ENCODE results near the gene FBXL19.
A peak's percentile ranks its signal among the peaks of the same experiment; 100 is the strongest.

Gene FBXL19

GRCh38 chr16:30967795-30968194 is 44.4 kb downstream of the FBXL19 start:
- no peak for DNase-seq

DNA sequence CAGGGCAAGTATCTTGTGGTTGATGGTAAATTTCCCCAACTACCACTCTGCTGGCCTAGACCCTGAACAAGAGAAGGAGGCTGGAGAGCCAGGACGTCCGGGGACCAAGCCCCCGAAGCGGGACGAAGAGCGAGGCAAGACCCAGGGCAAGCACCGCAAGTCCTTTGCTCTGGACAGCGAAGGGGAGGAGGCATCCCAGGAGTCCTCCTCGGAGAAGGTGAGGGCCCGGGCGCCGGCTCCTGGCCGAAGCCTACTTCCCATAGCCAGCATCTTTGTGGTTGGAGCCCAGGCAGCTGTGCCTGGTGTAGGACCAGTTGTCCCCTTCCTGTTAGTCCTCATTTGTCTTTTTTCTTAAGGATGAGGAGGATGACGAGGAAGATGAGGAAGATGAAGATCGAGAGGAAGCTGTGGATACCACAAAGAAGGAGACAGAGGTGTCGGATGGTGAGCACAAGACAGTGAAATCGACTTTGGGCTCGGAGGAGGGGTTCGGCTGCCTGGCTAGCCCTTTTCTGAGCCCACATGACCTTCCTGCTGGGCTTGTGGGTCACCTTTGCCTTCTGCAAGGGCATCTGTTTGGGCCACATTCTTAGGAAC is 46.0 kb downstream of the FBXL19 start:
- DNase-seq: no peak

- no peak for DNase-seq
These were observed 47.9 kb downstream of the FBXL19 start for GRCh38 chr16:30971298-30971697.

- no peak for DNase-seq
These were observed 49.5 kb downstream of the FBXL19 start for GRCh38 chr16:30972872-30973271.

GRCh38 chr16:30974348-30974747 is 51.0 kb downstream of the FBXL19 start:
- DNase-seq: no peak

DNA sequence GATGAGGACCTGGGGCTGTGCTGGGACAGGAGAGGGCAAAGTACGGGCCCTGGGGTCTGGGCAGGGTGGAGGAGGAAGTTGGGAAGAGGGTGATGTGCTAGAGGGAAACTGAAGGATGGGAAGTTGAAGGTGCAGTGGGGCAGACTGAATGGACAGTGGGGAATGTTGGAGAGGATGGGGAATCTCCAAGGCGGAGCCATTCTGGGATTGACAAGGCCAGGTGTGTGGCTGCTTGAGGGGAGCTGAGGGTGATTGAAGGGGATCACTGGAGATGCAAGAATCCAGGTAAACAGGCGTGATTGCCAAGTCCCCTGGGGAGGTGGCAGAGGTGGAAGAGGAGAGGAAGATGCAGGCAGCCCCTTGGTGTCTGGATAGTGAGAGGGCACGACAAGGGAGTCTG is 53.1 kb downstream of the FBXL19 start:
- DNase-seq: no peak

GRCh38 chr16:30977502-30977901 is 54.1 kb downstream of the FBXL19 start:
- no peak for DNase-seq

DNA sequence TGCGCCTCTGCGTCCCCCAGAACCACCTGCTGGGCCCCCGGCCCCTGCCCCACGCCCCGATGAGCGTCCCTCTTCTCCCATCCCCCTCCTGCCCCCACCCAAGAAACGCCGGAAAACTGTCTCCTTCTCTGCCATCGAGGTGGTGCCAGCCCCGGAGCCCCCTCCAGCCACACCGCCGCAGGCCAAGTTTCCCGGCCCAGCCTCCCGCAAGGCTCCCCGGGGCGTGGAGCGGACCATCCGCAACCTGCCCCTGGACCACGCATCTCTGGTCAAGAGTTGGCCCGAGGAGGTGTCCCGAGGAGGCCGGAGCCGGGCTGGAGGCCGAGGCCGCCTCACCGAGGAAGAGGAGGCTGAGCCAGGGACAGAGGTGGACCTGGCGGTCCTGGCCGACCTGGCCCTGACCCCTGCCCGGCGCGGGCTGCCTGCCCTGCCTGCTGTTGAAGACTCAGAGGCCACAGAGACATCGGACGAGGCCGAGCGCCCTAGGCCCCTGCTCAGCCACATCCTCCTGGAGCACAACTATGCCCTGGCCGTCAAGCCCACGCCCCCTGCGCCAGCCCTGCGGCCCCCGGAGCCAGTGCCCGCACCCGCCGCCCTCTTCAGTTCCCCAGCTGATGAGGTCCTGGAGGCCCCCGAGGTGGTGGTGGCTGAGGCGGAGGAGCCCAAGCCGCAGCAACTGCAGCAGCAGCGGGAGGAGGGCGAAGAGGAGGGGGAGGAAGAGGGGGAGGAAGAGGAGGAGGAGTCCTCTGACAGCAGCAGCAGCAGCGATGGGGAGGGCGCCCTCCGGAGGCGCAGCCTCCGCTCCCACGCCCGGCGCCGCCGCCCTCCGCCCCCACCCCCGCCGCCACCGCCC is 56.0 kb downstream of the FBXL19 start:
- DNase-seq: no peak

GRCh38 chr16:30980023-30980371 is 56.6 kb downstream of the FBXL19 start:
- DNase-seq: no peak

- no peak for DNase-seq
These were observed 57.1 kb downstream of the FBXL19 start for GRCh38 chr16:30980434-30980833.

DNA sequence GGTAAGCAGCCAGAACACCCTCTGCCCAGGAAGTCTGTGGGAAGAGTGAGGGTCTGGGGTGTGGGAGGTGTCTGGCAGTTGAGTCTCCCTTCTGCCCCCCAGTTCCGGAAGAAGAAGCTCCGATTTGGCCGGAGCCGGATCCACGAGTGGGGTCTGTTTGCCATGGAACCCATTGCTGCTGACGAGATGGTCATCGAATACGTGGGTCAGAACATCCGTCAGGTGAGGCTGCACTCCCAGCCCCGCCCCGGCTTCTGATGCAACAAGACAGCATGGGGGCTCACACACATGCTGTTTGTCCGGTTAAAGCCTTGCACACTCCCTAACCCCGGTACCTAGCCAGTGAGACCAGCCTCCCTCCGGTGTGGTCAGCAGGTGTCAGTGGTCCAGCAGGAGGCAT is 57.6 kb downstream of the FBXL19 start:
- DNase-seq: no peak

- DNase-seq: no peak
These were observed 59.3 kb downstream of the FBXL19 start for GRCh38 chr16:30982548-30983288.

- no peak for DNase-seq
These were observed 60.0 kb downstream of the FBXL19 start for GRCh38 chr16:30983289-30983889.

DNA sequence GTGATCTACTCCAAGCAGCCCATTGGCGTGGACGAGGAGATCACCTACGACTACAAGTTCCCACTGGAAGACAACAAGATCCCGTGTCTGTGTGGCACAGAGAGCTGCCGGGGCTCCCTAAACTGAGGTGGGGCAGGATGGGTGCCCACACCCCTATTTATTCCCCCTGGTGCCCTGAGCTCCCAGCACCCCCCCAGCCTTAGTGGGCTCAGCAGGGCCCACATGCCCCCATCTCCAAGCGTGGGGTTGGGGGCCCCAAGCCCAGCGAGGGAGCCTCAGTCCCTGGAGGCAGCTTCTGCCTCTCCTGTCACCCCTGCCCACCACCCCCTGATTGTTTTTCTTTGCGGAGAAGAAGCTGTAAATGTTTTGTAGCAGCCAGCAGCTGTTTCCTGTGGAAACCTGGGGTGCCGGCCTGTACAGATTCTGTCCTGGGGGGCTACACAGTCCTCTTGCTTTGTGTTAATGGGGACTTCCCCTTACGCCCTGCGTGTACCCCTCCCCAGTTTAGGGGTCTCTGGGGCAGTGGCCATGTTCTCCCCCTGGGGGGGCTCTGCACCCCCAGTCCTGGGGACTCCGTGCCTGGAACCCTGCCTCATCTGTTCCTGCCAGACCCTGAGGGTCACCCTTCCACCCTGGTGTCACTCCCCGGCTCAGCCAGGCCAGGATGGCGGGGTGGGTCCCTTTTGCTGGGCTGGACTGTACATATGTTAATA is 60.7 kb downstream of the FBXL19 start:
- DNase-seq: no peak

DNA sequence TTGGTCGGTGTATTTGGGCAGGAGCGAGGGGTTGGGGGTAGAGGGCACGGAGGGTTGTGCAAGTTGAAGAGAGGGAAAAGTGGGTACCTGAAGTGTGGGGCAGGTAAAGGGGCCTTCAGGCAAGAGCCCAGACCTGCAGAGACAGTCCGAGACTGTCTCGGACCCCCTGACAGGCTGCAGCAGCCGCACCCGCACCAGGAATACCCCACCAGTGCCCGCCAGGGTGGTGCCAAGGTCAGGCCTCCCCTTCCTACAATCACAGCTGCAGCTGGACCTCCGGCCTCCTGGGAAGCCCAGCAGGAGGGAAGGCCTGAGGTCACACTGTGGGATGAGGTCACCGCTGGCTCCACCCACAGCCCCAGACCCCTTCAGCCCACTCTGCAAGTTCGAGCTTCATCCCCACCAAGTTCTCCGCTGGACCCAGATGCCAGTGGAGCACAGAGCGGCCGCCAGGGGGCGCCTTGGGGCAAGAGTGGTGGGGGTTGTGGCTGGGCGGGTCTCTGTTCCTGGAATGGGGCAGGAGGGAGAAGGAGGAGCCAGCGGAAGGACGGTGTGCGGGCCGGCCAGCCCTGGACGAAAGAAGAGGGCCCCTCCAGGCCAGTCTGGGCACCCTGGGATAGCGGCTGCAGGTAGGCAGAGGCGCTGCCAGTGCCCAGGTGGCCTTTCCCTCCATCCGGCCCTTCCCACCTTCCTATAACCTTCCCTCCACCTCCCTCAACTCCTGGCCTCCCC is 61.5 kb downstream of the FBXL19 start, which contains the start of gene HSD3B7:
HSD3B7 (plus strand) TSS at position 539 of the 732 bp plus-strand sequence. CDS start 452 bp downstream, outside the sequence.
- peak; percentile 76 for DNase-seq

DNA sequence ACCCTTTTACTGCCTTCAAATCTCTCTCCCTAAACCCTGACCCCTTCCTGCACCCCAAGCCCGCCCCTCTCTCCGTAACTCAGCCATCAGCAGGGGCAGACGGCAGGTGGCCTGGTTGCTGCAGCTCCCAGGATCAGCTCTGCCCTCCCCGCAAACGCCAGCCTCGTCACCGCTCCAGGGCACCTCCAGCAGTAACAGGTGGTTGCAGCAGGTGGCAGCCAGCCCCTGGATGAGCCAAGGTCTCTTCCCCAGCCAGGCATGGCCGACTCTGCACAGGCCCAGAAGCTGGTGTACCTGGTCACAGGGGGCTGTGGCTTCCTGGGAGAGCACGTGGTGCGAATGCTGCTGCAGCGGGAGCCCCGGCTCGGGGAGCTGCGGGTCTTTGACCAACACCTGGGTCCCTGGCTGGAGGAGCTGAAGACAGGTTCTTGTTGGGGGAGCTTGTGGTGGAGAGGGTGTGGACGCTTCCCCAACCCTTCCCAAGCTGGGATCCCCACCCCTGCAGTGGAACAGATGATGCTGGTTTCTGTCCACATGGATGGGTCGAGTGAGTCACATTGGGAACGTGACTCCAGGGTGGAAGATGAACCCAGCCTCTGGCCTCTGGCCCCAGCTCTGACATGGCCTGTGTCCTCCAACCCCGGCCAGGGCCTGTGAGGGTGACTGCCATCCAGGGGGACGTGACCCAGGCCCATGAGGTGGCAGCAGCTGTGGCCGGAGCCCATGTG is 62.2 kb downstream of the FBXL19 start:
- DNase-seq: peak; percentile 47

GRCh38 chr16:30986129-30986991 is 63.0 kb downstream of the FBXL19 start:
- no peak for DNase-seq

GRCh38 chr16:30987581-30988190 is 64.3 kb downstream of the FBXL19 start:
- DNase-seq: no peak

GRCh38 chr16:30989469-30990047 is 66.2 kb downstream of the FBXL19 start:
- no peak for DNase-seq
